OCI-LY7 (cell line): ENCODE results near the gene PFKFB3.

Source experiments
- CTCF ChIP-seq: fragments of 200-600 bp; sonication (generic); conservative IDR thresholded peaks from 2 replicates; pipeline ENCODE4 v1.5.1; 2014; ENCODE audit warnings: mild to moderate bottlenecking, antibody characterized with exemption, low read length, moderate library complexity, mixed read lengths
- EZH2phosphoT487 ChIP-seq: fragments of 200-600 bp; sonication (generic); IDR thresholded peaks from 2 replicates; pipeline ENCODE4 v1.6.1; 2018; ENCODE audit warnings: low read depth, borderline replicate concordance, mild to moderate bottlenecking, mixed run types, antibody characterized with exemption, low read length, moderate library complexity, mixed read lengths

GRCh38 chr10:6282454-6282958 lies 79.8 kb downstream of the PFKFB3 start:
- TF ChIP-seq CTCF, result no peak
- TF ChIP-seq EZH2phosphoT487, result no peak
